ENCODE results near the gene S100A14.

The S100A14 gene

GRCh38 chr1:153566414-153567371 is 49.4 kb downstream of the S100A14 start:
- Histone ChIP-seq H3K9ac (ENCODE audit: low read length) (peak overlapping the region; percentile 79), H2AFZ (ENCODE audit: insufficient read depth, low read length, poor library complexity) (peak overlapping the region; percentile 78), H3K23ac (ENCODE audit: low read length) (peak overlapping the region; percentile 87), H3K14ac (ENCODE audit: low read length) (peak overlapping the region; percentile 98), H4K12ac (ENCODE audit: low read depth, low read length) (peak overlapping the region; percentile 86), H3K9me3 (ENCODE audit: insufficient read depth, low read depth, low read length) (no peaks in the 10 kb centered on the region), H3K4ac (ENCODE audit: low read depth, low read length) (peak overlapping the region; percentile 97), H2BK5ac (ENCODE audit: low read depth, low read length, poor library complexity) (peak overlapping the region; percentile 100), H3K18ac (ENCODE audit: low read length) (peak overlapping the region; percentile 98), H3K27me3 (ENCODE audit: insufficient read depth, low read length) (no peaks in the 10 kb centered on the region), H2BK12ac (ENCODE audit: low read length) (peak overlapping the region; percentile 99), H3K79me2 (ENCODE audit: control insufficient read depth, insufficient read depth, low read length, poor library complexity) (peaks cover 16% of the 10 kb centered on the region), H2BK120ac (ENCODE audit: insufficient read depth, low read length, poor library complexity) (peak overlapping the region; percentile 100), H2AK5ac (ENCODE audit: low read length) (peak overlapping the region; percentile 99), H4K91ac (ENCODE audit: low read depth, low read length) (peak overlapping the region; percentile 100), H3K4me2 (ENCODE audit: low read length) (peak overlapping the region; percentile 30), H4K8ac (ENCODE audit: low read depth, low read length) (peak overlapping the region; percentile 94), H3K27ac (ENCODE audit: low read depth, low read length) (peak overlapping the region; percentile 100), H3K36me3 (ENCODE audit: control insufficient read depth in 1 of 2, insufficient read depth in 2 of 2, low read length in 2 of 2) (no peaks in the 10 kb centered on the region), H3K4me3 (ENCODE audit: low read depth, low read length) (peak overlapping the region; percentile 29), H3K79me1 (ENCODE audit: low read length) (peaks cover 59% of the 10 kb centered on the region), H3K4me1 (ENCODE audit: control insufficient read depth in 1 of 2, insufficient read depth in 2 of 2, low read length in 2 of 2) (peaks cover 39 to 51% of the 10 kb centered on the region in 2 experiments)
- peak; percentile 97 for DNase-seq
- no CpG with 5 or more reads among the region's 16 CpGs for whole genome bisulfite sequencing (ENCODE audit: extremely low coverage, insufficient coverage, insufficient read length)

- peak within 1 kb of the TSS; percentile 98 for H3K14ac ChIP-seq (ENCODE audit: low read length)
- no peak within 1 kb of the TSS for H3K9ac ChIP-seq (ENCODE audit: low read length)
- H3K4me2 ChIP-seq (ENCODE audit: low read length) = peak within 1 kb of the TSS; percentile 30
- H3K9me3 ChIP-seq (ENCODE audit: insufficient read depth, low read depth, low read length) = no peaks in the 10 kb centered on the region
- no peak within 1 kb of the TSS for H3K4me3 ChIP-seq (ENCODE audit: low read depth, low read length)
- H2AK5ac ChIP-seq (ENCODE audit: low read length) = peak within 1 kb of the TSS; percentile 99
- no peaks in the 10 kb centered on the region for H3K27me3 ChIP-seq (ENCODE audit: insufficient read depth, low read length)
- H2BK5ac ChIP-seq (ENCODE audit: low read depth, low read length, poor library complexity) = peak within 1 kb of the TSS; percentile 100
- peak; percentile 77 to 78 for DNase-seq
- H2AFZ ChIP-seq (ENCODE audit: insufficient read depth, low read length, poor library complexity) = peak within 1 kb of the TSS; percentile 84
- H3K18ac ChIP-seq (ENCODE audit: low read length) = peak within 1 kb of the TSS; percentile 98
- H3K36me3 ChIP-seq (ENCODE audit: control insufficient read depth in 1 of 2, insufficient read depth in 2 of 2, low read length in 2 of 2) = no peaks in the 10 kb centered on the region
- H3K4me1 ChIP-seq (ENCODE audit: control insufficient read depth in 1 of 2, insufficient read depth in 2 of 2, low read length in 2 of 2) = peaks cover 42 to 56% of the 10 kb centered on the region in 2 experiments
- peak within 1 kb of the TSS; percentile 97 for H3K4ac ChIP-seq (ENCODE audit: low read depth, low read length)
- H2BK120ac ChIP-seq (ENCODE audit: insufficient read depth, low read length, poor library complexity) = peak within 1 kb of the TSS; percentile 100
- H4K91ac ChIP-seq (ENCODE audit: low read depth, low read length) = peak within 1 kb of the TSS; percentile 100
- no peak within 1 kb of the TSS for H3K23ac ChIP-seq (ENCODE audit: low read length)
- peaks cover 16% of the 10 kb centered on the region for H3K79me2 ChIP-seq (ENCODE audit: control insufficient read depth, insufficient read depth, low read length, poor library complexity)
- peaks cover 59% of the 10 kb centered on the region for H3K79me1 ChIP-seq (ENCODE audit: low read length)
- peak within 1 kb of the TSS; percentile 99 for H2BK12ac ChIP-seq (ENCODE audit: low read length)
- peak within 1 kb of the TSS; percentile 100 for H3K27ac ChIP-seq (ENCODE audit: low read depth, low read length)
- H4K8ac ChIP-seq (ENCODE audit: low read depth, low read length) = peak within 1 kb of the TSS; percentile 94
- WGBS (ENCODE audit: extremely low coverage, insufficient coverage, insufficient read length) = no CpG with 5 or more reads among the region's 8 CpGs
- peak within 1 kb of the TSS; percentile 86 for H4K12ac ChIP-seq (ENCODE audit: low read depth, low read length)
Measured at GRCh38 chr1:153565529-153566374, 50.4 kb downstream of the S100A14 start, which contains the start of gene S100A2. Gene S100A2, minus strand, starts transcription at chr1:153565844. Its CDS starts 1,967 bp downstream, at chr1:153563877.
